MCF 10A (cell line): ENCODE results near the gene CMTM4. TPM values are rescaled to one million over a fixed set of nuclear protein-coding genes. Genes with fewer than 3 reads are reported as not detected.

Experiments
- BruUV-seq: library from RNA; stranded (reverse); fragments of 400-500 nt; replicated peaks from 2 replicates; lab custom pipeline; 2021; lab: Mats Ljungman, UMichigan
- CTCF ChIA-PET: fragments of 300-600 bp; sonication (Branson Sonifier 250); formaldehyde crosslinking; extraction: SDS; loops from one replicate; lab custom pipeline; 2021; ENCODE audit warnings: antibody characterized with exemption, inconsistent platforms; lab: Yijun Ruan, JAX
- POLR2A ChIA-PET: fragments of 300-600, 350-650 bp; sonication (Branson Sonifier 250); formaldehyde crosslinking; extraction: SDS; loops from one replicate; lab custom pipeline; 2020; ENCODE audit warnings: antibody characterized with exemption, inconsistent platforms; lab: Yijun Ruan, JAX
- DNase-seq: peaks from one replicate; pipeline ENCODE4 v3.0.0-alpha.2; 2018; ENCODE audit not compliant: unreplicated experiment
- H3K27ac Mint-ChIP-seq: one replicate; pipeline ENCODE4 v1.8.0; 2022; ENCODE audit warnings: mild to moderate bottlenecking, low read depth, mixed read lengths; ENCODE audit not compliant: unreplicated experiment
- H3K27me3 Mint-ChIP-seq: one replicate; pipeline ENCODE4 v1.8.0; 2022; ENCODE audit warnings: mixed read lengths; ENCODE audit not compliant: insufficient read depth, unreplicated experiment
- H3K36me3 Mint-ChIP-seq: one replicate; pipeline ENCODE4 v1.8.0; 2022; ENCODE audit warnings: mild to moderate bottlenecking, moderate library complexity, mixed read lengths; ENCODE audit not compliant: insufficient read depth, unreplicated experiment
- H3K4me1 Mint-ChIP-seq: one replicate; pipeline ENCODE4 v1.8.0; 2022; ENCODE audit warnings: mixed read lengths; ENCODE audit not compliant: insufficient read depth, unreplicated experiment
- H3K4me3 Mint-ChIP-seq: one replicate; pipeline ENCODE4 v1.8.0; 2022; ENCODE audit warnings: mild to moderate bottlenecking, moderate library complexity, mixed read lengths; ENCODE audit not compliant: unreplicated experiment
- H3K9me3 Mint-ChIP-seq: one replicate; pipeline ENCODE4 v1.8.0; 2022; ENCODE audit warnings: mixed read lengths; ENCODE audit not compliant: unreplicated experiment
- intact Hi-C: fragments of 100-400 bp; cut with micrococcal nuclease; formaldehyde crosslinking; loops from 2 replicates; pipeline ENCODE4 v1.14.1; 2022
- total RNA-seq: library from RNA; stranded (reverse); gene quantifications from 2 replicates; pipeline ENCODE4 v1.2.3, GENCODE V29; 2022
- TF ChIP-seq, protein P1 (sequence below): fragments of 200-600 bp; IDR thresholded peaks from one replicate; pipeline ENCODE4 v1.8.0; 2022; ENCODE audit warnings: antibody characterized with exemption, mild to moderate bottlenecking; ENCODE audit not compliant: unreplicated experiment

The CMTM4 gene
- total RNA-seq, 1 experiment from 2014 or later = 27.2 TPM

DNA sequence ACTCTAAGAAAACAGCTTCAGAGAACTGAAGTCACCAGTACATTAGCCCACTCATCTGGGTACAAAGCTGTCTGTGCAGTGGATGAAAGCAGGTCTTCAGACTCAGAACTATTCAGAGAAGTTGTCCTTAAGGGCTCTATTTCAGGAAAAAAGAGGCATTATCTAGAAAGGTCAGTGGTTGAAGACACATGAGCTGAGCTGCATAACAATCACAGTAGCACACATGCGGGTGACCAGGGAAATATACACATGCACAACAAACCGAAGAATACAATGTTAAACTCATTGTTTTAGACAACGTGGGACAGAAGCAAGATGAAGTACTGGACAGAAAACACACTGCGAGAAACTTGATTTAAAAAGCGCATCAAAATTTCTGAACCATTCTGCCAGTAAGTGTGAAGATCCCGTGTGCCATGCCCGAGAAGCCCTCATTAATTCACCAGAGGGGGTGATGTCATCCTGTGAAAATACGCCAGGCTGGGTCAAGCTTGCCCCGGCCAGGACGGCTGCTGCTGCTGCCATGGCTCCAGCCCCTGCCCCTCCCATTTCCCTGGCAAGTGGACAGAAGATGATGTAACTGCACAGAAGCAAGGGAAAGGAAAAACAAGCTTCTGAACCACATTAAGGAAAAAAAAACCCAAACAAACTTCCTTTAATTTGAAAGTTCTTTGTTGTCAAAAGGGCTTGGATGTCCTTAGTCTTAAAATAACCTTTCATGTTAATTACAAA lies 44.8 kb upstream of the CMTM4 start:
- peaks cover 84% of the 10 kb centered on the region for H3K36me3 Mint-ChIP-seq
- no peaks in the 10 kb centered on the region for H3K27me3 Mint-ChIP-seq
- peak; percentile 91 for DNase-seq
- ChIA-PET CTCF (interaction anchor here (0.9 to 7.4 kb wide), 13 partner anchors 9 to 133 kb away, joined by 3 to 71 read pairs (median 8); partner anchors contain the start of genes DYNC1LI2 and NAE1), POLR2A (interaction anchor here (0.6 to 3.5 kb wide), 9 partner anchors 10 to 139 kb away, joined by 3 to 38 read pairs (median 4); partner anchors contain the start of genes DYNC1LI2 and PDP2)
- intact Hi-C loops = loop anchor here (2.0 to 10.0 kb wide), 2 partner anchors 79 to 337 kb away; no protein-coding TSS in a partner anchor
- peak overlapping the region; percentile 35 for H3K4me3 Mint-ChIP-seq
- peak overlapping the region; percentile 66 for H3K27ac Mint-ChIP-seq
- H3K4me1 Mint-ChIP-seq = peaks cover 32% of the 10 kb centered on the region
- TSS peak; percentile 40 for BruUV-seq
- no peaks in the 10 kb centered on the region for H3K9me3 Mint-ChIP-seq
- TF ChIP-seq, protein P1, sequence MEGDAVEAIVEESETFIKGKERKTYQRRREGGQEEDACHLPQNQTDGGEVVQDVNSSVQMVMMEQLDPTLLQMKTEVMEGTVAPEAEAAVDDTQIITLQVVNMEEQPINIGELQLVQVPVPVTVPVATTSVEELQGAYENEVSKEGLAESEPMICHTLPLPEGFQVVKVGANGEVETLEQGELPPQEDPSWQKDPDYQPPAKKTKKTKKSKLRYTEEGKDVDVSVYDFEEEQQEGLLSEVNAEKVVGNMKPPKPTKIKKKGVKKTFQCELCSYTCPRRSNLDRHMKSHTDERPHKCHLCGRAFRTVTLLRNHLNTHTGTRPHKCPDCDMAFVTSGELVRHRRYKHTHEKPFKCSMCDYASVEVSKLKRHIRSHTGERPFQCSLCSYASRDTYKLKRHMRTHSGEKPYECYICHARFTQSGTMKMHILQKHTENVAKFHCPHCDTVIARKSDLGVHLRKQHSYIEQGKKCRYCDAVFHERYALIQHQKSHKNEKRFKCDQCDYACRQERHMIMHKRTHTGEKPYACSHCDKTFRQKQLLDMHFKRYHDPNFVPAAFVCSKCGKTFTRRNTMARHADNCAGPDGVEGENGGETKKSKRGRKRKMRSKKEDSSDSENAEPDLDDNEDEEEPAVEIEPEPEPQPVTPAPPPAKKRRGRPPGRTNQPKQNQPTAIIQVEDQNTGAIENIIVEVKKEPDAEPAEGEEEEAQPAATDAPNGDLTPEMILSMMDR = no peak

DNA sequence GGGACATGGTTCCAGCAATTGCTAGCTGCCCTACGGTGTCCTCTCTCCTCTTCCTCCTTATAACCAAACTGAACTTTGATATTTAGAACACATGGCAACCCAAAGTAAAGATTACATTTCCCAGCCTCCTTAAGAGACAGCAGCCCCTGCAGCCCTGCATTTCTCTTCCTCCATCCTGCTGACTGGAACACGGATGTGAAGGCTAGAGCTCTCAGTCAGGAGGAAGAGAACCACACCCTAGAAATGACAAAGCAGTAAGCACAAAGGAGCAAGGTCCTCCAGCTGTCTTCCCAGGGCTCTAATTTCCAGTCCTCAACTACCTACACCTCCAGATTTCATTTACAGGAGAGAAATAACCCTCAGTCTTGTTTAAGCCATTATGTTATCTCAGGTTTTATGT lies 44.0 kb upstream of the CMTM4 start:
- H3K27ac Mint-ChIP-seq = peak overlapping the region; percentile 66
- no peaks in the 10 kb centered on the region for H3K27me3 Mint-ChIP-seq
- CTCF ChIA-PET = interaction anchor here (0.7 to 7.4 kb wide), 12 partner anchors 9 to 182 kb away, joined by 3 to 71 read pairs (median 8); partner anchors contain the start of genes DYNC1LI2 and NAE1
- no TSS peak for BruUV-seq
- H3K36me3 Mint-ChIP-seq = peaks cover 86% of the 10 kb centered on the region
- no peaks in the 10 kb centered on the region for H3K9me3 Mint-ChIP-seq
- POLR2A ChIA-PET = interaction anchor here (0.6 to 3.5 kb wide), 8 partner anchors 11 to 315 kb away, joined by 3 to 38 read pairs (median 4); partner anchors contain the start of genes DYNC1LI2 and PDP2
- DNase-seq = no peak
- TF ChIP-seq, protein P1 = no peak
- no peak overlapping the region for H3K4me3 Mint-ChIP-seq
- peaks cover 32% of the 10 kb centered on the region for H3K4me1 Mint-ChIP-seq
- intact Hi-C loops = loop anchor here (2.0 to 10.0 kb wide), 2 partner anchors 78 to 336 kb away; no protein-coding TSS in a partner anchor

DNA sequence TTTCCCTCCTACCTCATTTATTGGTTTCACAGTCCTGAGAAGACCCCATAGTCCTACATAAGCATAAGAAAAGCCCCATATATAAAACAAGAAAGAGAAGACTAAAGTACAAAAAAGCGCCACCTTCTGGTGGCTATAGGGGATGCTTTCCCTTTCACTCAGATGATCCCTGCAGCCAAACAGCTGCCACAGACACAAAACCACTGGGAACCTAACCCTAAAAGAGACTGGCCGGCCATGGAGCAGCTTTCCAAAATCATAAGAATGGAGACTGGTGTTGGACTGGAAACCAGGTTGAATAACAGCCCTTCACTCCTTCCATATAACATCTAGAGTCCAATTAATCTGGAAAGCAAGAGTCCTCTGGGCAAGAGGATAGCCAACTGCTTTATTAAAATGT lies 43.5 kb upstream of the CMTM4 start:
- peak; percentile 56 for DNase-seq
- peaks cover 89% of the 10 kb centered on the region for H3K36me3 Mint-ChIP-seq
- TF ChIP-seq, protein P1 = peak; percentile 58

DNA sequence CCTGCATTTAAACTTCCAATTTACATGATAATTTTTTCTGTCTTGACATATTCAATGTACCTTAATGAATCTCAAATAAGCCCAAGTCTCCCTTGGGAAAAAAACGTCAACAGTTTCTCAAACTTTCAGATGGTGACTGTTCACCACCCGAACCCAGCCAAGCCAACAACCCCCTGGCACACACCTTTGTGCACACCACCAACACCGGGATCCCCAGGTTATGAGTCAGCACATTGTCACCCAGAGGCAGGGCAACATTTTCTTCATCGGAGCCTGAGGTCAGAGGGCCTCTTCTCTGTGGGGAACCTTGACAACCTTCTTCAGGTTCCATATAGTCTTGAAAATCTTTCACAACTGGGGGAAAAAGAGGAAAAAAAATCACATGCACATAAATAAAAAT lies 39.3 kb upstream of the CMTM4 start:
- Mint-ChIP-seq H3K36me3 (peaks cover 90% of the 10 kb centered on the region), H3K9me3 (no peaks in the 10 kb centered on the region), H3K27ac (peak overlapping the region; percentile 8), H3K4me1 (peaks cover 16% of the 10 kb centered on the region), H3K27me3 (no peaks in the 10 kb centered on the region), H3K4me3 (no peak overlapping the region)
- intact Hi-C loops = no loop called here
- POLR2A ChIA-PET = interaction anchor here (0.8 to 1.6 kb wide), 2 partner anchors 15 to 20 kb away, joined by 3 to 6 read pairs; partner anchors contain the start of gene DYNC1LI2
- BruUV-seq = no TSS peak
- CTCF ChIA-PET = interaction anchor here (0.6 to 7.4 kb wide), 13 partner anchors 8 to 173 kb away, joined by 3 to 71 read pairs (median 4); partner anchors contain the start of gene DYNC1LI2
- peak; percentile 60 for DNase-seq
- TF ChIP-seq, protein P1 = no peak

More for the DNA sequence above, 43.5 kb upstream of the CMTM4 start:
- no peak overlapping the region for H3K4me3 Mint-ChIP-seq
- ChIA-PET CTCF (interaction anchor here (0.7 to 7.4 kb wide), 9 partner anchors 9 to 181 kb away, joined by 3 to 71 read pairs (median 9); partner anchors contain the start of genes DYNC1LI2 and NAE1), POLR2A (interaction anchor here (0.6 to 3.5 kb wide), 4 partner anchors 11 to 315 kb away, joined by 3 to 38 read pairs (median 6); partner anchors contain the start of gene DYNC1LI2)
- H3K27ac Mint-ChIP-seq = peak overlapping the region; percentile 66
- intact Hi-C loops = loop anchor here (2.0 to 10.0 kb wide), 2 partner anchors 77 to 335 kb away; no protein-coding TSS in a partner anchor
- H3K27me3 Mint-ChIP-seq = no peaks in the 10 kb centered on the region
- no peaks in the 10 kb centered on the region for H3K9me3 Mint-ChIP-seq
- BruUV-seq = no TSS peak
- peaks cover 32% of the 10 kb centered on the region for H3K4me1 Mint-ChIP-seq
